Fibroblast of the aortic adventitia (primary cell): ENCODE results near the gene TRIML1. TPM values are rescaled to one million over a fixed set of nuclear protein-coding genes. Genes with fewer than 3 reads are reported as not detected.

ENCODE experiments used
- DNase-seq: peaks from one replicate; pipeline ENCODE4 v3.0.0-alpha.2; 2010; ENCODE audit warnings: low read depth
- H3K4me3 ChIP-seq: 2 replicates; pipeline ENCODE4 v1.5.1; 2011; ENCODE audit warnings: low read depth, mild to moderate bottlenecking, control low read depth, low read length, moderate library complexity
- CTCF ChIP-seq: IDR thresholded peaks from 2 replicates; pipeline ENCODE4 v1.5.1; 2011; ENCODE audit warnings: mild to moderate bottlenecking, low read length, control low read depth, inconsistent platforms; ENCODE audit not compliant: insufficient read depth
- total RNA-seq: library from RNA; depleted of rRNA; stranded (reverse); fragments of >200 nt; gene quantifications from 2 replicates; pipeline ENCODE4 v1.2.3, GENCODE V29; 2012; ENCODE audit warnings: low replicate concordance

Gene TRIML1
- not detected in 2 replicates for total RNA-seq

GRCh38 chr4:188139141-188139540 is at the start of gene TRIML1:
Gene TRIML1 (plus strand): TSS chr4:188139441. CDS start chr4:188139559, 118 bp downstream.
- TF ChIP-seq CTCF = no peak
- no peak within 1 kb of the TSS for H3K4me3 ChIP-seq
- no peak for DNase-seq

GRCh38 chr4:188092824-188093223 is 46.4 kb upstream of the TRIML1 start:
- no peak for DNase-seq

GRCh38 chr4:188106454-188106853 is 32.8 kb upstream of the TRIML1 start:
- no peak overlapping the region for H3K4me3 ChIP-seq
- no peak for DNase-seq
- TF ChIP-seq CTCF = no peak

More at GRCh38 chr4:188092824-188093223, 46.4 kb upstream of the TRIML1 start:
- TF ChIP-seq CTCF = no peak
- no peak overlapping the region for H3K4me3 ChIP-seq

- no peak for DNase-seq
- no peak overlapping the region for H3K4me3 ChIP-seq
- TF ChIP-seq CTCF = no peak
These were observed 31.1 kb upstream of the TRIML1 start for GRCh38 chr4:188107931-188108843.

GRCh38 chr4:188109157-188109755 is 30.0 kb upstream of the TRIML1 start, which contains the start of gene TRIML2:
Gene TRIML2 (minus strand): TSS chr4:188109603. CDS start chr4:188105368, 4,235 bp downstream.
- H3K4me3 ChIP-seq = no peak within 1 kb of the TSS
- no peak for TF ChIP-seq CTCF
- DNase-seq = no peak

- TF ChIP-seq CTCF = no peak
- H3K4me3 ChIP-seq = no peak overlapping the region
- DNase-seq = no peak
These were observed 29.2 kb upstream of the TRIML1 start for GRCh38 chr4:188110036-188110435.
